Measurements from ENCODE around the gene YIF1B. TPM values are rescaled to one million over a fixed set of nuclear protein-coding genes. Genes with fewer than 3 reads are reported as not detected.

Gene YIF1B
- total and polyA plus RNA-seq, 2 experiments from 2014 or later, result 82.8 to 106 TPM

- no peak for TF ChIP-seq ZNF462 (CRISPR knock-in tag; IDR thresholded peaks at IDR 0.05)
- TF ChIP-seq POLR2AphosphoS5 (IDR thresholded peaks at IDR 0.05; ENCODE audit: low read depth), result peak; percentile 99
- no peak for TF ChIP-seq EZH2 (IDR thresholded peaks at IDR 0.05; ENCODE audit: low read depth, unreplicated experiment)
- no peak for TF ChIP-seq ZNF114 (CRISPR knock-in tag; IDR thresholded peaks at IDR 0.05)
- TF ChIP-seq NANOG (IDR thresholded peaks at IDR 0.05; ENCODE audit: borderline replicate concordance), result no peak
Measured at GRCh38 chr19:38264486-38265212, 51.1 kb downstream of the YIF1B start, which contains the start of gene SPINT2 (continued).

DNA sequence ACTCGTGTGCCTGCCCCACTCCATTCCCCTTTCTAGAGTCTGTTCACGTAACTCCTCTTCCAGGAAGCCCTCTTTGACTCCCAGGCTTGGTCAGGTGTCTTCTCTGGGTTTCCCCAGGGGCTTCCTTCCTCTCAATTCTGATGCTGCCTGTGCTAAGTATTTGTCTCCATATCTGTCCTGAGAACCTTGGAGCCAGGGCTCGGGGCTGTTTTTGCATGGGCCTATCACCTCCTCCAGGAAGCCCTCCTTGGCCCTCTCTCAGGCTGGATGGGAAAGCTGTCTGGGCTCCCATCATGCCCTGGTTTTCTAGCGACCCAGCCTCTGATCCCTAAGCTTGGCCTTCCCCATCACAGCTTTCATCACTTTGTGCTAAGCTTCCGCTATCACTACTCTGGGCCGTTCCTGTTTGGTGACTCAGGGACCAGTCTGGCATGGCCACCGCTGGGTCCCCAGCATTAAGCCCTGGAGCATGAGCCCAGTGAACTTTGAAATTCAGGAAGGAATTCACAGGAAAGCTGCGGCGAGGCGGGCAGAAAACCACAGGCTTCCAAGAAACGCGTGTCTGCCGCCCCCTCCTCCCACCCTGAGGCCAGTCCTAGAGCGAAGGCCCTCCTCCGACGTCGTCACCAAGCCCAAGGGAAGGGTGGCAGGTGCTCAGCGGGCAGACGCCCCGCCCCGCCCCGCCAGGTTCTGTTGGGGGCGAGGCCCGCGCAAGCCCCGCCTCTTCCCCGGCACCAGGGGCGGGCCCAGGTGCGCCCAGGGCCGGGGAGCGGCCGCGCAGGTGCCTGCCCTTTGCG is 51.9 kb downstream of the YIF1B start:
- Histone ChIP-seq H3K79me2 (replicated peaks; ENCODE audit: insufficient read depth) (peaks cover 41% of the 10 kb centered on the region), H3K36me3 (ENCODE audit: insufficient read depth) (no peaks in the 10 kb centered on the region), H3K4me2 (peak overlapping the region; percentile 99), H4K20me1 (replicated peaks; ENCODE audit: insufficient read depth) (peaks cover 29% of the 10 kb centered on the region), H2AFZ (peak overlapping the region; percentile 94), H3K4me1 (ENCODE audit: insufficient read depth) (peaks cover 52% of the 10 kb centered on the region), H3F3A (replicated peaks; ENCODE audit: low read depth) (peaks cover 31% of the 10 kb centered on the region), H3K9me2 (ENCODE audit: insufficient read depth) (no peaks in the 10 kb centered on the region), H3K27ac (ENCODE audit: low read depth) (peak overlapping the region; percentile 100), H3K27me3 (ENCODE audit: insufficient read depth) (no peaks in the 10 kb centered on the region), H3K4me3 (peak overlapping the region; percentile 96)
- Mint-ChIP-seq H3K36me3 (ENCODE audit: low read depth) (no peaks in the 10 kb centered on the region; the same call in 2 of the 3 replicates), H3K4me1 (peaks cover 48% of the 10 kb centered on the region), H3K27ac (peak overlapping the region; percentile 96), H3K4me3 (peak overlapping the region; percentile 72), H3K27me3 (ENCODE audit: insufficient read depth, low read depth, poor library complexity) (peaks cover 20% of the 10 kb centered on the region), H3K9me3 (no peaks in the 10 kb centered on the region)
- ATAC-seq (peak; percentile 78), DNase-seq (ENCODE audit: low spot score) (peak; percentile 93)
- TF ChIP-seq EZH2 (IDR thresholded peaks at IDR 0.05; ENCODE audit: low read depth, unreplicated experiment) (no peak), ZNF114 (CRISPR knock-in tag; IDR thresholded peaks at IDR 0.05) (no peak), ZNF331 (CRISPR knock-in tag; IDR thresholded peaks at IDR 0.05; ENCODE audit: low read depth) (no peak), EZH2phosphoT487 (IDR thresholded peaks at IDR 0.05; ENCODE audit: unreplicated experiment) (no peak), JUNB (IDR thresholded peaks at IDR 0.05; ENCODE audit: unreplicated experiment) (no peak), STAT1 (IDR thresholded peaks at IDR 0.05; ENCODE audit: unreplicated experiment) (no peak)
